B cell (primary cell): ENCODE measurements around the gene SLC5A10.

Experiments
- CTCF ChIP-seq: fragments of 200-600 bp; IDR thresholded peaks from one replicate; pipeline ENCODE4 v1.8.0; 2022; ENCODE audit warnings: antibody characterized with exemption, mild to moderate bottlenecking
- EZH2 ChIP-seq: IDR thresholded peaks from 2 replicates; pipeline ENCODE4 v1.6.1; 2012; ENCODE audit warnings: borderline replicate concordance, low read depth, mild to moderate bottlenecking, moderate library complexity, low read length; ENCODE audit not compliant: insufficient read depth, poor library complexity, severe bottlenecking

GRCh38 chr17:18999394-18999793, 47.4 kb downstream of the SLC5A10 start:
- TF ChIP-seq CTCF = no peak
- TF ChIP-seq EZH2 = no peak
